Stimulated activated CD8-positive, alpha-beta memory T cell treated with anti-CD3 and anti-CD28 coated beads, Interleukin-15, amount 100 ng/mL, for 24 hours (primary cell): ENCODE measurements around the gene HIBCH.
"Not testable (repeated sequence)": the region's sequence is repeated elsewhere in the genome, so short reads cannot be mapped to it uniquely, and the experiment has no call there.

ENCODE experiments used
- DNase-seq: peaks from one replicate; pipeline ENCODE4 v3.0.0-alpha.2; 2020; ENCODE audit warnings: low read depth

Gene HIBCH

DNA sequence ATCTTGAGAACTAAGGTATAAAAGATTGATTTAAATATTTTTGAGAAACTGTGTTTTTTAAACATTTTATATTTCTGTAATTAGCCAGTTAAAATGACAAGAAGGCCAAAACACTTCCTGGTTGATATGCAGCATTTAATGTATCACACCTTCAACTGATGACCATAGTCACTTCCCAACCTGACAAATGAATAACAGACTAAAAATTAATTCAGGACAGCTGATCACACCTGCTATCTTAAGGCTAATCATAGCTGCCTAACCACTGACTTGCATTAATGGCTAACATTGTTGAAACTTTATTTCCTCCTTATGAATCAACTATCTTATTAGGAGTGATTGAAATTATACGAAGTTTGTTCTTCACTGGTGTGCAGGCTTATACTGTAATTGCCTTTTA lies 131.3 kb downstream of the HIBCH start:
- DNase-seq, result no peak

- DNase-seq, result no peak
Observed at GRCh38 chr2:190186238-190186637, 133.4 kb downstream of the HIBCH start.

GRCh38 chr2:190185380-190185779 lies 134.2 kb downstream of the HIBCH start:
- DNase-seq, result no peak

DNA sequence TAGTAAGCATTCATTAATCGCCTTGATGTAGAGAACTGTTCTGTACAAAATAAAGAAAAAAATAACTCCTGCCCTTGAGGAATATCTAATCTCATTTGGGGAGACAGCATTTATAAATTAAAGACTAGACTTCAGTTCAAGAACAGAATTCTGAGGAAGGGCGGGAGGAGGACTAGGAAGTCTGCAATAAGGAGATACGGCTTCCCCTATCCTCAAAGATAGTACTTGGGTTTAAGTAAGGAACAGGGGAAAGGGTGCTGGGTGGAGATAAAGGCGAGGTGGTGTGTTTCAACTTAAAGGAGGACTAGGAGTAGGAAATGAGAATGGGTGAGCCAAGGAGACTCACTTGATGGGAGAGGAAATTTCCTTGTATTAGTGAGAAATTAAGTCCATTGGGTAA lies 135.2 kb downstream of the HIBCH start:
- no peak for DNase-seq

DNA sequence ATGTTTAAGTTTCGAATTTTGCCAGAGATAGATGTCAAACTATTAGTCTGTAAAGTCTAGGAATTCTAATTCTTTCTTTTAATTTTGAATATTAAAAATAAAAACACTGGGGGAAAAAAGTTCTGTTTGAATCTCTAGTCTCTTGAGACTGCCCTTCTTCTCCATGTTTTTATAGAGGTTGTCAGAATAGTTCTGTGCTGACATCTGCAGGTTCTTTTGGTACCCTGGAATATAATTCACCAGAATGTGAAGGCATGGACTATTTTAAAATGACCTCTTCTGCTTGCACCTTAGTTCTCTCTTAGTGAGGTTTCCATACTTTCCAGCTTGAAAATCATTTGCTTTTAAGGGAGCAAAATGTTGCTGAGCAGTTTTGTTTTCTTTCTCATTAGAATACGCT lies 136.1 kb downstream of the HIBCH start:
- DNase-seq, result no peak

DNA sequence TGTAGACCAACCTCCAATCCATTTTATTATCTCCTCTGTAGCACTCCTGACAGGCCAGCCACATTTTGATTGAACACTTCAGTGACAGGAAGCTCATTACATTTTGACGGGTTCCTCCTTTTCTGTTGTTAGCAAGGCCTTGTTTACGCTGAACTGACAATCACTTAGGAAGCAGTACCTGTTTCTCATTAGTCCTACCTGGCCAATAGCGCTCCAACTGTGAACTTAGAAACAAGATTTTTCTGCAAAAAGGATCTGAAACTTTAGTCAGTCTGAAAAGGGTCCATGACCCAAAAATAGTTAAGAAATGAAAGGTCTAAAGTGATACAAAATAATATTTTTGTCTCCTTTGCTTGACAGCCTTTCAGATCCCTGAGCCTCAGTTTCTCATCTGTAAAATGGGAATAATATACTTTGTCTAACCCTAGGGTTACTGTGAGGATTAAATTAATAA lies 137.5 kb downstream of the HIBCH start:
- DNase-seq, result no peak

GRCh38 chr2:190181123-190181669 lies 138.4 kb downstream of the HIBCH start:
- no peak for DNase-seq

DNA sequence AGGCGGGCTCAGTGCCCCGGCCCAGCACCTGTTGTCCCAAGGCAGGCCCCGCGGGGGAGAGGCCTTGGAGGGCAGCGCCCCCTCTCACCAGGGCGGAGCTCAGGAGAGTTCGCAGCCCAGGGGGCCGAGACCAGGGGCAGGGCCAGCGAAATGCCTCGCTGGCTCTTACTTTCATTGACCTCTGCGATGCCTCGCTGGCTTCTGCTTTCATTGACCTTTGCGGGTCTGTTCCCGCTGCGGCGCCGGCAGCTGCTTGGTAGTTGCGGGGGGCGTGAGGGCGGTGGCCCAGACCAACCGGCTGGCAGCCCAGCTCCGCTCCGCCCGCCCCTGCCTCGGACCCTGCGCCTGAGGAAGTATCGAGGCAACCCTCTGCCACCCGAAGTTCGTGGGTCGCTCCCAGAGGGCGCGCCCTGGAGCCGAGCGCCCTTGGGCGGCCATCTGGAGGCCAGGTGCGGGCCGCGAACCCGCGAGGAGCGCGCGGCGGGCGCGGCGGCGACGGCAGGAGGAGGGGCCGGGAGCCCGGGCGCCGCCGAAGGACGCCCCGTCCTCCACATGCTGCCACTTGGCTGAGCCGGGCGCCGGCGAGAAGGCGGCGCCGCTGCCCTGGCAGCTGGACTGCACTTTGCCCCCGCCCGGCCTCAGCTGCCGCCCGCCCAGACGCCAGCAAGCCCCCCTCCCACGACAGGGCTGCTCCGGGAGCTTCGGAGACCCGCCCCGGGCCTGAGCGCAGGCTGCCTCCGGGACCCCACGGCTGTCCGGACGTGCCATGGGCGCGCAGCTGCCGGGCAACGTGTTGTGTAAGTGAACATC lies 139.1 kb downstream of the HIBCH start:
- no peak for DNase-seq

DNA sequence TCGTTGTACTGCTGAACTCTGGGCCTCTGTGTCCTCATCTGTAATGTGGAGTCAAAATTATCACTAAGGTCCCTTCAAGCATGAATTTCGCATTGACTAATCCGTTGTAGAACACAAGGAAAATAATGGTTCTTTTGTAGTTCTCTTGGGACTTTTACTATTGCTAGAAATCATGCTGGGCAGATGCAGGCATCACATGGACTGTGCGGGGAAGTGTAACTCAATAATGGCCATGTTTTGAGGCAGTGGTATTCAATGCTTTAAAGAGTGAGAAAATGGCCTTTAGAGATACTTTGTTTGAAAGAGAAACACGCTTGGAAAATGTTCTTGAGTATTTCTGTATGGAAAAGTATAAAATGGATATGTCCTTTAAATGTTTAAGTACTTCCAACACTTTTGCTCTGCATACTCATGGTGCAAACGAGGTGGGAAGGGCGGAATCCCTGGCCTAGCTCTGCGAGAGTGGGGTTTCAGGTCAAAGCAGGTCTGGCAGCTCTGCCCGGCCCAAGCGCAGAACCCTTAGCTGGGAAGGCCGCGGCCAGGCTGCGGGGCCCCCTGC lies 139.8 kb downstream of the HIBCH start:
- DNase-seq, result no peak

- DNase-seq, result no peak
Observed at GRCh38 chr2:190178066-190178722, 141.4 kb downstream of the HIBCH start.

DNA sequence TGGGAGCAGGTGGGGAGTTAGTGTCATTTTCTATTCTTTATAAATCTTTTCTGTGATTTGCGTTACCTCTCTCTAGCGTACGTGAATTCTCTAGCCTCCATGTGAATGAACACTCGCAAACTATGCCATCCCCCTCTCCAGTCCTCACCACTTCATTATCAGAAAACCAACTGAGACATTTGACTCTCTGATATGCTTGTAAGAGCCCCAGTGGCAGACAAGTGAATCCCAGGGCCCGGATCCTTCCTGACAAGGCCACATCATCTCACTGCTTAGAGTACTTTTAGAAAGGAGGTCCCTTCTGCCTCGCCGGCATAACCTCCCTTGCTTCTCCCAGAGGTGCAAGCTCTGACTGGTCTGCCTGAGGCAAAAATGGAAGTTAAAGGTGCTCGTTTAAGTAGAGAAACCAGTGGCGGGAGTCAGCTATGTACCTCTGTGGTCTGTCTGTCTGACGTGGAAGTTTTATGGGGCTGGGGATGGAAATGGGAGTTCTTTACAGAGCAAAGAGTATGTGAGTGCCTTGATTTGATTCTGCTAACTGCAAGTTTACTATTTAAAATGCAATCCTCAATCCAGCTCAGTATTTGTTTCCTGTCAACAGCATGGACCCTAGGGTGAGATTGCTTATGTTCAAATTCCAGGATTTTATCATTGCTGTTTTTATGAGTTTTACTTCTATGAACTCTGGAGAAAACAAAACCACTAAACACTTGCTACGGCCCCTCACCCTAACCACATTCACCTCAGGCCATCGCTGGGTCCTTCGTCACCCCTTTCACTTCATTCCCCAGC lies 142.2 kb downstream of the HIBCH start:
- DNase-seq, result no peak

DNA sequence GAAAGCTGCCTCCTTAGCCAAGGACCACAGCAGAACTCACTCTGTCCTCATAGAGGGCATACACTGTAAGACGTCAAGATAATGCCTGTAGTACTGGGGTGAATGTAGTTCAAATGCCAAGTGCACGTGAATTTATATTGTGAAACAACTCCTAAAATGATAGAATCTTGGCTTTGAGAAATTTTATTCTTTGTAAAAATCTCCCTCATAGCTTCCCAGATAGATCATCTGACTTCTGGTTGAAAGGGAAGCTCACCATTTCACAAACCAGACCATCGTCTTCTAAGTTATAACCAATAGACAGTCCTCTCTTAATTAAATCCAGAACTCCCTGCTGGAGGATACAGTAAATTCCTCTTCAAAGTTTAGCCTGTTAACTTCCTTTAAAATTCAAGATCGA lies 146.2 kb downstream of the HIBCH start:
- no peak for DNase-seq

- no peak for DNase-seq
Observed at GRCh38 chr2:190170673-190171072, 149.0 kb downstream of the HIBCH start.

DNA sequence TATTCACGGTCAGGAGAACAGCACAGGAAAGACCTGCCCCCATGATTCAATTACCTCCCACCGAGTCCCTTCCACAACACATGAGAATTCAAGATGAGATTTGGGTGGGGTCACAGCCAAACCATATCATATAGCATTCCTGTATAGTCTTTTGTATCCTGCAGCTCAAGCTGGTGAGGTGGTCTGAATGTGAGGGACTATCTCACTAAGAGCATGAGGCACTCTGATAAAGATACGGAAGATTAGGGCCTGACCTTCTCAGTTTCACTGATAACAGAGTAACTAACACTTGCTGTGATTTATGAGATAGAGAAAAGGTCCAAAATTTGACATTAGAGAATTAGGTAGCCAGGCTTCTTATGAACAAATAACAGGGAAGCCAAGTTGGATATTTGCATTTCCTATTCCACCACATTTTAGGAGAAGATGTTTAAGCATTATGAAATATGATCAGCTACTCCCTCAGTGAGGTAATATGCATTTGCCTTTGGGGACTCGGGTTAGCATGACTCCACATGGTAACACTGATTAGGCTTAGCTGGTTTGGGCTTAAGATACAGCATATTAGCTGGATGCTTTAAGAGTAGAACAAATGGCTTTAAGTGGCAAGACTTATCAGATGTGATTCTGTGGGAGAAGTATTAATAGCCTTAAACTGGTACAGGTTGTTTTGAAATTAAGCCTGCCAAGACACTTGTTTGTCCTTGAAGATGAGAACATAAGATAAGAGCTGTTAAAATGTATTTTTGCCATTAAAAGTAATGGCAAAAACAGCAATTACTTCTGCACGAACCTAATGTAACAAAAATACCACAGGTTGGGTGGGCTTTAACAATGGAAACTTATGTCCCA lies 150.2 kb downstream of the HIBCH start:
- DNase-seq, result no peak

GRCh38 chr2:190167702-190168101 lies 151.9 kb downstream of the HIBCH start:
- no peak for DNase-seq

- DNase-seq, result no peak
Observed at GRCh38 chr2:190165491-190165890, 154.1 kb downstream of the HIBCH start.

GRCh38 chr2:190162851-190163250 lies 156.8 kb downstream of the HIBCH start:
- DNase-seq, result no peak

GRCh38 chr2:190159453-190159852 lies 160.2 kb downstream of the HIBCH start:
- DNase-seq, result no peak

- DNase-seq, result no peak
Observed at GRCh38 chr2:190158798-190159434, 160.7 kb downstream of the HIBCH start.

- not testable (repeated sequence) for DNase-seq
Observed at GRCh38 chr2:190157613-190158528, 161.8 kb downstream of the HIBCH start.
